Upper lobe of left lung (tissue), 4 donors: ENCODE measurements around the gene GARNL3.

ENCODE experiments used
- CTCF ChIP-seq, 6 experiments: fragments of 450-650 bp in 4 of 6; fragments of 200-600 bp in 2 of 6; sonication (generic) in 2 of 6; IDR thresholded peaks; one replicate each; pipeline ENCODE4 v1.5.1; 2016 to 2019; ENCODE audit warnings: antibody characterized with exemption in 6 of 6
- EP300 ChIP-seq, 4 donors: sonication (generic); formaldehyde crosslinking; IDR thresholded peaks; one replicate each; pipeline ENCODE4 v1.5.1; 2017; ENCODE audit warnings: antibody characterized with exemption in 4 of 4, control low read depth in 2 of 4
- POLR2A ChIP-seq, 4 donors: fragments of 450-650 bp; IDR thresholded peaks; one replicate each; pipeline ENCODE4 v1.5.1; 2016 to 2017; ENCODE audit warnings: antibody characterized with exemption in 4 of 4, mild to moderate bottlenecking in 2 of 4

DNA sequence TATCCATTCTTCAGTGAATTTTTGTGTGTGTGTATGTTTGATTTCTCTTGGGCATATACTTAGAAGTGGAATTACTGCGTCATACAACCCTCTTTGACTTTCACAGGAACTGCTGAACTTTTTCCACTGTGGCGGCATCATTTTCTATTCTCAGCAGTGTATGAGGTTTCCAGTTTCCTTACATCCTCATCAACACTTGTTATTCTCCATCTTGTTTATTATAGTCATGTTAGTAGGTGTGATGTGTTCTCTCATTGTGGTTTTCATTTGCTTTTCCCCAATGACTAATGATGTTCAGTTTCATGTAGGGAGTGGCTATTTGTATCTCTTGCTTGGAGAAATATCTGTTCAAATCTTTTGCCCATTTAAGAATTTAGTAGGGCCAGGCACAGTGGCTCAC lies 162.2 kb downstream of the GARNL3 start:
- TF ChIP-seq CTCF (IDR thresholded peaks at IDR 0.05) (no peak), EP300 (IDR thresholded peaks at IDR 0.05) (no peak), POLR2A (IDR thresholded peaks at IDR 0.05) (no peak)
